Ovary (tissue), 3 donors: Measurements from ENCODE around the gene GFAP.

Experiments used
- CTCF ChIP-seq, 3 donors: fragments of 450-650 bp in 2 of 3; fragments of 200-600 bp in 1 of 3; IDR thresholded peaks; one replicate each; pipeline versions ENCODE4 v1.5.1 to v1.8.0; 2016 to 2022; ENCODE audit warnings: antibody characterized with exemption in 3 of 3, mild to moderate bottlenecking in 1 of 3
- POLR2A ChIP-seq: fragments of 450-650 bp; IDR thresholded peaks from one replicate; pipeline ENCODE4 v1.6.1; 2017; ENCODE audit warnings: antibody characterized with exemption, mild to moderate bottlenecking, moderate library complexity
- donor health status: DM: no; HTN: no; CAD: no.

GRCh38 chr17:44906763-44907728, 8.3 kb downstream of the GFAP start:
- TF ChIP-seq CTCF (IDR thresholded peaks at IDR 0.05) (no peak), POLR2A (no peak)
